GM12891 (cell line): ENCODE results near the gene GABBR1.

Experiments
- POLR2A ChIP-seq: IDR thresholded peaks from 2 replicates; pipeline ENCODE4 v1.6.1; 2011; ENCODE audit warnings: low read depth, low read length, control low read depth
- SPI1 ChIP-seq: IDR thresholded peaks from 2 replicates; pipeline ENCODE4 v1.6.1; 2011; ENCODE audit warnings: low read depth, low read length, control low read depth

DNA sequence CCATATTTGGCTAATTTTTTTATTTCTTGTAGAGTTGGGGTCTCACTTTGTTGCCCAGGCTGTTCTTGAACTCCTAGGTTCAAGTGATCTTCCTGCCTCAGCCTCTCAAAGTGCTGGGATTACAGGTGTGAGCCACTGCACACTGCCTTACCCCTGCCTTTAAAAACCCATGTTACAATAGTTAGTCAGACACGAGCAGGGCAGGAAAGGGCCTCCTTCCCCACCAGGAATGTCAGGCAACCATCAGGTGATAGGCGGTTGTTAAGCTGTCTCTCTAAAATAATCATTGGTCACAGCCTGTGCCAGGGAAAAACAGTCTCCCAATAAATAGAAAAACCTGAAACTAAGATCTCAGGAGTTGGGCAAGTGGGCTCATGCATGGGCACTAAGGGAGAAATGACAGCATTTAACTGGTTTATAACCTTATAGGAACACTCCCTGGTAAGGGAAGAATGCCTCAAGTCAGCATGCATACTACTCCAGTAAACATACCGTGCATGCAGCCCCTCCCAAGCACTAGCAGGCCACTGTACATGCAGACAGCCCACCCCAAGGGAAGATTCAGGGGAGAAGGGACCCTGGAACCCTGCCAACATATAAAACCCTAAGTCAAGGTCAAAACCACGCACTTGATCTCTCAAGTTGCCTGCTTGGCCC lies 39.7 kb downstream of the GABBR1 start:
- TF ChIP-seq POLR2A: no peak
- TF ChIP-seq SPI1: no peak
